Skin of body (tissue), 2 donors: ENCODE measurements around the gene FALEC. TPM values are rescaled to one million over a fixed set of nuclear protein-coding genes. Genes with fewer than 3 reads are reported as not detected.

Source experiments
- DNase-seq: peaks from one replicate; lab custom pipeline; 2025; lab: John Stamatoyannopoulos, UW
- total RNA-seq: library from RNA; depleted of rRNA; stranded (reverse); fragments of >200 nt; gene quantifications from one replicate; pipeline ENCODE4 v1.2.3, GENCODE V29; 2014

The FALEC gene
- total RNA-seq = not detected

- DNase-seq = peak; percentile 81
These were observed at the start of gene FALEC for GRCh38 chr1:150515328-150516049. Gene FALEC, plus strand, starts transcription at chr1:150515752.

GRCh38 chr1:150466964-150467363, 48.6 kb upstream of the FALEC start:
- DNase-seq = no peak

- DNase-seq = no peak
These were observed 46.3 kb upstream of the FALEC start for GRCh38 chr1:150469291-150469690.

GRCh38 chr1:150472601-150473200, 42.9 kb upstream of the FALEC start:
- no peak for DNase-seq

- no peak for DNase-seq
These were observed 41.9 kb upstream of the FALEC start for GRCh38 chr1:150473659-150474058.

GRCh38 chr1:150474869-150475268, 40.7 kb upstream of the FALEC start:
- DNase-seq = no peak

- DNase-seq = peak; percentile 16
These were observed 38.8 kb upstream of the FALEC start for GRCh38 chr1:150476754-150477153.

GRCh38 chr1:150477320-150477719, 38.2 kb upstream of the FALEC start:
- DNase-seq = no peak

- DNase-seq = no peak
These were observed 37.8 kb upstream of the FALEC start for GRCh38 chr1:150477733-150478132.

- no peak for DNase-seq
These were observed 36.2 kb upstream of the FALEC start for GRCh38 chr1:150479370-150479769.

- no peak for DNase-seq
These were observed 35.6 kb upstream of the FALEC start for GRCh38 chr1:150479927-150480352.

GRCh38 chr1:150484431-150484830, 31.1 kb upstream of the FALEC start:
- DNase-seq = no peak

- DNase-seq = no peak
These were observed 30.7 kb upstream of the FALEC start for GRCh38 chr1:150484861-150485260.

- DNase-seq = peak; percentile 95
These were observed 28.4 kb upstream of the FALEC start, which contains the start of gene TARS2 for GRCh38 chr1:150486966-150487762. Gene TARS2, plus strand, starts transcription at chr1:150487419. Its CDS starts 32 bp downstream, at chr1:150487451.

- no peak for DNase-seq
These were observed 27.8 kb upstream of the FALEC start for GRCh38 chr1:150487763-150488115.

GRCh38 chr1:150493175-150493574, 22.4 kb upstream of the FALEC start:
- DNase-seq = no peak

- DNase-seq = no peak
These were observed 17.2 kb upstream of the FALEC start for GRCh38 chr1:150498342-150498741.

- DNase-seq = no peak
These were observed 10.1 kb upstream of the FALEC start for GRCh38 chr1:150505431-150505830.

- peak; percentile 31 for DNase-seq
These were observed 7.4 kb upstream of the FALEC start, which contains the start of gene ECM1 for GRCh38 chr1:150507912-150508864. Gene ECM1, plus strand, starts transcription at chr1:150508109. Its CDS starts 101 bp downstream, at chr1:150508210.

GRCh38 chr1:150508982-150509381, 6.6 kb upstream of the FALEC start:
- no peak for DNase-seq

GRCh38 chr1:150511551-150511950, 4.0 kb upstream of the FALEC start:
- no peak for DNase-seq
